Measurements from ENCODE around the gene TNKS2. TPM values are rescaled to one million over a fixed set of nuclear protein-coding genes. Genes with fewer than 3 reads are reported as not detected.
A peak's percentile ranks its signal among the peaks of the same experiment; 100 is the strongest.

The TNKS2 gene
- total and polyA plus RNA-seq, 2 experiments from 2014 or later, result 11.9 to 40.4 TPM

DNA sequence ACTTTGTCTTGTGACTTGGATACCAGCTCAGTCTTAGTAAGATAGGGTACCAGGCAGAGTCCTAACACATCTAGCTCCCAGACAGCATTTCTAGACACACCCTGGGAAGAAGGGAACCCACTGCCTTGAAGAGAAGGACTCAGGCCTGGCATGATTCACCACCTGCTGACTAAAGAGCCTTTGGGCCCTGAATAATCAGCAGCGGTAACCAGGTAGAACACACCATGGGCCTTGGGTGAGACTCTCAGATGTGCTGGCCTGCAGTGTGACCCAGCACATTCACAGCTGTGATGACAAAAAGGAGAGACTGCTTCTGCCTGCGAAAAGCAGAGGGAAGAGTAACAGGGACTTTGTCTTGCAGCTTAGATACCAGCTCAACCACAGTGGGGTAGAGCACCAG is 10.4 kb upstream of the TNKS2 start:
- Histone ChIP-seq H2AFZ (no peak overlapping the region), H3K9me2 (replicated peaks; ENCODE audit: insufficient read depth) (no peaks in the 10 kb centered on the region), H3K4me2 (no peak overlapping the region), H3K79me2 (no peaks in the 10 kb centered on the region), H3K36me3 (replicated peaks; ENCODE audit: insufficient read depth, low read depth) (no peaks in the 10 kb centered on the region), H3K9me3 (ENCODE audit: low read depth) (no peaks in the 10 kb centered on the region), H3K4me1 (ENCODE audit: insufficient read depth) (no peaks in the 10 kb centered on the region), H4K20me1 (ENCODE audit: insufficient read depth, poor library complexity, severe bottlenecking) (no peaks in the 10 kb centered on the region), H3K27ac (no peak overlapping the region), H3K4me3 (no peak overlapping the region), H3K27me3 (no peaks in the 10 kb centered on the region)
- no peak for TF ChIP-seq EZH2phosphoT487 (IDR thresholded peaks at IDR 0.05; ENCODE audit: low read depth, severe bottlenecking, unreplicated experiment)
- no peak for TF ChIP-seq EZH2 (IDR thresholded peaks at IDR 0.05; ENCODE audit: borderline replicate concordance)
- TF ChIP-seq, protein P1, sequence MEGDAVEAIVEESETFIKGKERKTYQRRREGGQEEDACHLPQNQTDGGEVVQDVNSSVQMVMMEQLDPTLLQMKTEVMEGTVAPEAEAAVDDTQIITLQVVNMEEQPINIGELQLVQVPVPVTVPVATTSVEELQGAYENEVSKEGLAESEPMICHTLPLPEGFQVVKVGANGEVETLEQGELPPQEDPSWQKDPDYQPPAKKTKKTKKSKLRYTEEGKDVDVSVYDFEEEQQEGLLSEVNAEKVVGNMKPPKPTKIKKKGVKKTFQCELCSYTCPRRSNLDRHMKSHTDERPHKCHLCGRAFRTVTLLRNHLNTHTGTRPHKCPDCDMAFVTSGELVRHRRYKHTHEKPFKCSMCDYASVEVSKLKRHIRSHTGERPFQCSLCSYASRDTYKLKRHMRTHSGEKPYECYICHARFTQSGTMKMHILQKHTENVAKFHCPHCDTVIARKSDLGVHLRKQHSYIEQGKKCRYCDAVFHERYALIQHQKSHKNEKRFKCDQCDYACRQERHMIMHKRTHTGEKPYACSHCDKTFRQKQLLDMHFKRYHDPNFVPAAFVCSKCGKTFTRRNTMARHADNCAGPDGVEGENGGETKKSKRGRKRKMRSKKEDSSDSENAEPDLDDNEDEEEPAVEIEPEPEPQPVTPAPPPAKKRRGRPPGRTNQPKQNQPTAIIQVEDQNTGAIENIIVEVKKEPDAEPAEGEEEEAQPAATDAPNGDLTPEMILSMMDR (IDR thresholded peaks at IDR 0.05; ENCODE audit: poor library complexity), result no peak
- DNase-seq (ENCODE audit: low spot score), result no peak
- WGBS (ENCODE audit: low lambda C conversion rate, missing lambda C conversion rate), result 100% methylated on average over 2 of the region's 2 CpGs

DNA sequence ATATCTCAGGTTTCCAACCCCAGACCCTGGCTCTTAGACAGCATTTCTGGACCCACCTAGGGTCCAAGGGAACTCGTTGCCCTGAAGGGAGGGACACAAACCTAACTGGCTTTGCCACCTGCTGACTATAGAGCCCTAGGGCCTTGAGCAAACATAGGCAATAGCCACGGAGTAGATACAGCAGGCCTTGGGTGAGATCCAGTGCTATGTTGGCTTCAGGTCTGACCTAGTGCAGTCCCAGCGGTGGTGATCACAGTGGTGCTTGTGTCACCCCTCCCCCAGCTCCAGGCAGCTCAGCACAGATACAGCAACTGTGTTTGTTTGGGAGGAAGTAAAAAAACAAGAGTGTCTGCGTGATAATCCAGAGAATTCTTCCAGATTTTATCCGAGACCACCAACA is 9.7 kb upstream of the TNKS2 start:
- Histone ChIP-seq H3K27me3 (no peaks in the 10 kb centered on the region), H2AFZ (no peak overlapping the region), H3K79me2 (no peaks in the 10 kb centered on the region), H4K20me1 (ENCODE audit: insufficient read depth, poor library complexity, severe bottlenecking) (no peaks in the 10 kb centered on the region), H3K4me3 (no peak overlapping the region), H3K9me3 (ENCODE audit: low read depth) (no peaks in the 10 kb centered on the region), H3K27ac (no peak overlapping the region), H3K4me2 (no peak overlapping the region), H3K4me1 (ENCODE audit: insufficient read depth) (no peaks in the 10 kb centered on the region), H3K36me3 (replicated peaks; ENCODE audit: insufficient read depth, low read depth) (no peaks in the 10 kb centered on the region), H3K9me2 (replicated peaks; ENCODE audit: insufficient read depth) (no peaks in the 10 kb centered on the region)
- WGBS (ENCODE audit: low lambda C conversion rate, missing lambda C conversion rate), result 46% methylated on average over 5 of the region's 5 CpGs
- DNase-seq (ENCODE audit: low spot score), result no peak
- no peak for TF ChIP-seq EZH2phosphoT487 (IDR thresholded peaks at IDR 0.05; ENCODE audit: low read depth, severe bottlenecking, unreplicated experiment)
- TF ChIP-seq, protein P1 (IDR thresholded peaks at IDR 0.05; ENCODE audit: poor library complexity), result no peak
- TF ChIP-seq EZH2 (IDR thresholded peaks at IDR 0.05; ENCODE audit: borderline replicate concordance), result no peak

DNA sequence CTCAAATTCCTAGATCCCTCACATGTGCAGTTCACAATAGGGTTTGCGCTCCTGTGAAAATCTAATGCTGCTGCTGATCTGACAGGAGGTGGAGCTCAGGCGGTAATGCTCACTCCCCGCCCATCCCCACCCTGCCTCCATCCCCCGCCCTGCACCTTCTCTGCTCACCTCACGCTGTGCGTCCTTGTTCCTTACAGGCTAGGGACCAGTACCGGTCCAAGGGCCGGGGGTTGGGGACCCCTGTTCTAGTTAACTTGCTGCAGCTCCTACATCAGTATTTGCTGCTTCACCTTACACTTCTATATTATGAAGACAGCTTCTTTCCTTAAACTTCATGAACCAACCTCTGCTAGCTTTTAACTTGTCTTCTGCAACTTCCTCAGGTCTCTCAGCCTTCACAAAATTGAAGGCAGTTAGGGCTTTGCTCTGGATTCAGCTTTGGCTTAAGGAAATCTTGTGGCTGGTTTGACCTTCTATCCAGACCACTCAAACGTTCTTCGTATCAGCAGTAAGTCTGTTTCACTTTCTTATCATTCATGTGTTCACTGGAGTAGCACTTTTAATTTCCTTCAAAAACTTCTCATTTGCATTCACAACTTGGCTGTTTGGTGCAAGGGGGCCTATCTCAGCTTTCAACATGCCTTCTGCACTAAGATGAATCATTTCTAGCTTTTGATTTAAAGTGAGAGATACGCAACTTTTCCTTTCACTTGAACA is 1.7 kb upstream of the TNKS2 start:
- WGBS (ENCODE audit: low lambda C conversion rate, missing lambda C conversion rate), result 28% methylated on average over 11 of the region's 11 CpGs
- Histone ChIP-seq H3K9me2 (replicated peaks; ENCODE audit: insufficient read depth) (no peaks in the 10 kb centered on the region), H3K27ac (peak overlapping the region; percentile 95), H3K27me3 (no peaks in the 10 kb centered on the region), H3K4me2 (peak overlapping the region; percentile 77), H4K20me1 (ENCODE audit: insufficient read depth, poor library complexity, severe bottlenecking) (peaks cover 18% of the 10 kb centered on the region), H3K79me2 (peaks cover 34% of the 10 kb centered on the region), H3K9me3 (ENCODE audit: low read depth) (no peaks in the 10 kb centered on the region), H3K4me1 (ENCODE audit: insufficient read depth) (peaks cover 21% of the 10 kb centered on the region), H3K36me3 (replicated peaks; ENCODE audit: insufficient read depth, low read depth) (no peaks in the 10 kb centered on the region), H2AFZ (peak overlapping the region; percentile 76), H3K4me3 (peak overlapping the region; percentile 30)
- TF ChIP-seq EZH2 (IDR thresholded peaks at IDR 0.05; ENCODE audit: borderline replicate concordance), result no peak
- no peak for TF ChIP-seq EZH2phosphoT487 (IDR thresholded peaks at IDR 0.05; ENCODE audit: low read depth, severe bottlenecking, unreplicated experiment)
- TF ChIP-seq, protein P1 (IDR thresholded peaks at IDR 0.05; ENCODE audit: poor library complexity), result no peak
- DNase-seq (ENCODE audit: low spot score), result peak; percentile 54

Measured in hepatocyte (in vitro differentiated cells).